ENCODE data around the gene NKX2-3. TPM values are rescaled to one million over a fixed set of nuclear protein-coding genes. Genes with fewer than 3 reads are reported as not detected.

Gene NKX2-3
- polyA plus RNA-seq, 10 donors: 0.15 to 0.97 (median 0.51) TPM

DNA sequence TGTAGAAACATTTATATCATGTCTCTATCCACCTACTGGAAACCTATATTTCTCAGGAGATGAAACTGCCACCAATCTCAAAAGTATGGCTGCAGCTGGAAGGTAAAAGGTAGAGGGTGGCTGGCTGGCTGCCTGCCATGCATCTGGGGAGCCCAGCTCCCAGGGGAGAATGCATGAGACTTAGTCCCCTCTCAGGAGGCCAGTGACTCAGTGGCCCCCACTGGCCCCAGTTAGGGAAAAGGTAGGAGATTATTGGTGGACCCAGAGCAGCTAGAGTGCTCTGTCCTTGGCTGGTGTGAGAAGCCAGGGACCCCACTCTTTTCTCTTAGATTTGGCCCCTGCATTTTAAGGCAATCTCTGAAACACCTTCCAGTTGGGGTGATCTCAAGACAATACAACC, 6.8 kb upstream of the NKX2-3 start:
- no peak for DNase-seq

DNA sequence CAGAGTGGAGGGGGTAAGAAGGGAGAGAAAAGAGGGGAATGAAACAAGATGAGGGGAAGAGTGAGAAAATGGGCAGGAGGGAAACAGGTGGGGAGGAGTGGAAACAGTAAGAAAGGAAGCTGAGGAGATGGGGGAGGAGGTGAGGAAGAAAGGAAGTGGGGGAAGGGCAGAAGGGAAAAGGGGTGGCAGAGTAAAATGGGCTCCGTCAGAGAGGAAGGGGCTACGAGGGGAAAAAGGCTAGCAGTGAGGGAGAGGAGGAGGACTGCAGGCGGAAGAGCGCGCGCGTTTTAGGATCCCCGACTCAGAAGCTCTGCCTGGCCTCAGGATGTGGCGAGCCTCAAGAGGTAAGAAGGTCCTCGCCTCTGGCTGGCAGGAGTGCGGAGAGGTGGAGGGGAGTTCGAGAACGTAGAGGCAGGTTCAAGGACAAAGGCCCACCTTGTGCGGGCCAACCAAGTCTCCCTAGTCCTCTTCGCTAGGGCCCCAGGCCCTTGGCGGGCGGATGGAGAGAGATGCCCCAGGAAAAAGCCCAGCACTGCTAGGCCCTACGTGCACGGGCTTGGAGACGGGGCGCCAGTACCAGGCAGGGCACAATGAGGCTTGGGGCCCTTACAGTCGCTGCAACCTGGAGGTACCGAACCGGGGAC, 5.8 kb upstream of the NKX2-3 start:
- no peak for DNase-seq

DNA sequence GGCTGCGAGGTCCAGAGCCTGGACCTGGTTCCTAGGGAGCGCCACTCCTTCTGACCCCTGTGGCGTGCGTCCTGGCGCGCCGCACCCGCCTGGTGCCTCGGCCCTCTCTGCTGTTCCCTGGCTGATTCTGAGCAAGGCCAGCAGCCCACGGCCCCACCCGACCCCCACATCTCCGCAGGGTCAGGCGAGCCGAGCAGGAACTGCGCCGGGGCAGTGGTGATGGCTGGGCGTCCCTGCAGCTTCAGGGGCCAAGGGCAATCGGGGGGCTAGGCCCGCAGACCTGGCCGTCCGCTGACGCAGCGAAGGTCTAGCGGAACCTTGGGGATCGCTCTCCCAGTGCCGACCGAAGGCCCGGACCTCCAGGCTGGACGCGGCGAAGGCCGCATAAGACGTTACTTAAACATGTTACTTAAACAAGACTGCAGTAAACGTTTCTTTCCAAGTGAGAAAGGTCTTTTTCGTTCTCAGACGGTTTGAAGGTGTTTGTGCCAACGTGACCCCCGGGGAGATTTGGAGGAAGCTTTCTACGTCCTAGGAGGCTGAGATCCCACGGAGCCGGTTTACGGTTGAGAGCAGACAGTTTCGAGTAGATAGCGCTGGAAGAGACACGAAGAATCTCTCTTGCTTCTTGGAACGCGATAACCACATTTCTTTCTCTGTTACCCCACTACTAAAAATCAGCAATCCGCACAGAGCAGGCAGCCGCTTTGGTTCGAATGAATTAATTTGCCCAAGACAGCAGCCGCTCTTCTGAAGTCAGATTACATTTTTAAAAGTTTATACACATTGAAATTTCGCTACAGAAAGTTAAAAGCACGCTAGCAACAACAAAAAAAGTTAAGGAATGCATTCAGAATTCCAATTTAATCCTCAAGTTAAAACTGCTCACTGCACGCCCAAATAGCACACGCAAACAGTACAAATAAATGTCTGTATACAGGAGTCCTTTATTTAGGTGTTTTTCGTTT, 4.9 kb upstream of the NKX2-3 start:
- peak in 1 of 3 donors; percentile 69 for DNase-seq

DNA sequence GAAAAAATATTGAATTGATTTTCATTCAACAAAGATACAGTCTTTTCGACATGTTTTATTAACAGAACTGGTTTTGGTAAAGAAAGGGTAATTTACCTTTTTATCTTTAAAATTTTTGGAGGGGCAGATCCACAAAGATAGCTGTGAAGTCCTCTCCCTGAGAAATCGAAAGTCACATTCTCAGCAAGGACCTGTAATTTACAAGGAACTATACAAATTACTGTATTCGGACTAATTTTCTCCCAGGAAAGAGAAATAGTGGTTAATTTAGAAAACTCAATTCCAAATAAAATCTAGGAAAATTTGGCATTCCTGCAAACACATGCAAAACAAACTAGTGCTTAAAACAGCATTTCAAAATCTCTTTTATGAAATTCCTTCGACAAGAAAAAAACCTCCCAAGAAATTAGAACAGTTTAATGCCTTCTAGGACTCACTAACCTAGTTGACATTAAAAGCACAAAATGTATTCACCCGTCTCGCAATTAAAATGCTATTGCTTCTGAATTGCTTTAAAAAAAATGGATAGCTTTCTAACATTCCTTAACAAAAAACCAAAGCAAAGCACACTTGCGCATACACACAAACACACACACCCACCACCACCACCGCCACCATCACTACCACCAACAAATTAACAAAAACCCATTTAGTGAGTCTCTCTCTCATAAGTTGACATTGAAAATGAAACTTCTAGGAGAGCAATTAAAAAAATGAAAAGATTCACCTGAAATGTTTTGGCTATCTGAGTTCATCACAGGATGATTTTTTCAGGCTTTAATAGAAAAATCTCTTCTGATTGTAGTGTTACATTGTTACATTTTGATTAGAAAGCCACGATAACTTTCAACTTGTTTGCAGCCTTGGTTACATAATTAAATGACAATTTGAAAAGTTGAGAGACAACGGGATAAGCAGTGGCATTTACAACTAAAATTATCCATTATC, 4.0 kb upstream of the NKX2-3 start:
- peak in 1 of 3 donors; percentile 64 for DNase-seq

DNA sequence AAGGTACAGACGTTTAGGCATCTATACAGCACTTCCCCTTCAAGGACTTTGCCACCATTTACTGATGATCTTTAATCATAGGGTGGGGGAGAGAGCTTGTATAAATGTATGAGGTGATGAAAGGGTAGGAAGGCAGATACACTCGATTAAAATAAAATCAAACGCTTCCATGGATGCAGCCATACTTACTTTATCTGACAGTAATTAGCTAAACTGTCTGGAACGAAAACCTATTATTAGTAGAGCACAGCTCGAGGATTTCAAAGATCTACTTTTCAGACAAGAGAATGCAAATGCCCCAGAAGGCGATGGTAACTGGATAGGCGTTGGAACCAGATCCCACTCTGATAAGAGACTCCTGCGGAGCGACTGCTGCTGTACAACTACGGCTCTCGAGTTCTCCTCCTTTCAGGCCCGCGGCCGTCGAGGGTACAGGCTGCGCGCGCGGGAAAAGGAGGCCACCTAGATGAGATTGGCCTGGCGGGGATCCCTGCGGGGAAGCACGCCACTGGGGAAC, 3.1 kb upstream of the NKX2-3 start:
- peak in 1 of 3 donors; percentile 52 for DNase-seq

DNA sequence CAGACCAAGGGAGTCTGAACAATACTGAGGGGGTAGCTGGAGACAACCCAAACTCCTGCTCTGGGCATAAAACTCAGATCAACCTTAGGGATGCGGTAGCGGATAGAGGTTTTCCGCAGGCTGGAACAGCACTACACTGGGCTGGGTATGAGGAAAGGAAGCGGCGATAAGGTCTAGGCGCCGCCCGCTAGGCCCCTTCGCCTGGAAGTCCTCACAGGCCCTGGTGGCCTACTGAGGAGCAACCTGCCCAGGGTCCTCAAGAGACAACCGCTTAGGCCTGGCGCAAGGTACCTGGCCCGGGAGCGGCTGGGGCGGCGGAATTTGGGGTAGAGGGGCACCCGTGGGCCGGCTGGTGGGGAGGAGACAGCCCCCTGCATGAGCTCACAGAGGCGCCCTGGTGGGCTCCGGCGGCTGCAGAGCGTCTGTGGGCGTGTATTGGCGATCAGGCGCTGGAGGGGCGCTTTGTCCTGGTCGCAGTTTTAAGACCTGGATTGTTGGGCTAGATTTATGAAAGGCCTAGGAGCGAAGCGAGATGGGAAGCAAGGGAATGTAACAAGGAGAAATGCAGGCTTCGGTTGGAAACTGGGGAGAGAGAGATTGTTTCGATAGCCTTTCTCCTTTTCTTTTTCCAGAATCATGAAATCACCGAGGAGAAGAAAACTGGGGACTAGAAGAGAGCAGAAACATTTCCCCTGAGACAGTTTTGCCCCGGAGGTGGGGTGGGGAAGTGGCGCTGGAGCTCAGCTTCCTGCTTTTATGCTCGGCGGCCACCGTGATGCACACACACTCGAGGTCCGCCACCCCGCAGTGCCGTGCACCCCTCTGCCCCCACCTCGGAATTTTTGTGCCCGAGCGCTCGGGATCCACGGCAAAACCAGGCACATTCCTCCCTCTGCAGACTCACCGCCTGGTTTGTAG, 2.4 kb upstream of the NKX2-3 start:
- DNase-seq: no peak

DNA sequence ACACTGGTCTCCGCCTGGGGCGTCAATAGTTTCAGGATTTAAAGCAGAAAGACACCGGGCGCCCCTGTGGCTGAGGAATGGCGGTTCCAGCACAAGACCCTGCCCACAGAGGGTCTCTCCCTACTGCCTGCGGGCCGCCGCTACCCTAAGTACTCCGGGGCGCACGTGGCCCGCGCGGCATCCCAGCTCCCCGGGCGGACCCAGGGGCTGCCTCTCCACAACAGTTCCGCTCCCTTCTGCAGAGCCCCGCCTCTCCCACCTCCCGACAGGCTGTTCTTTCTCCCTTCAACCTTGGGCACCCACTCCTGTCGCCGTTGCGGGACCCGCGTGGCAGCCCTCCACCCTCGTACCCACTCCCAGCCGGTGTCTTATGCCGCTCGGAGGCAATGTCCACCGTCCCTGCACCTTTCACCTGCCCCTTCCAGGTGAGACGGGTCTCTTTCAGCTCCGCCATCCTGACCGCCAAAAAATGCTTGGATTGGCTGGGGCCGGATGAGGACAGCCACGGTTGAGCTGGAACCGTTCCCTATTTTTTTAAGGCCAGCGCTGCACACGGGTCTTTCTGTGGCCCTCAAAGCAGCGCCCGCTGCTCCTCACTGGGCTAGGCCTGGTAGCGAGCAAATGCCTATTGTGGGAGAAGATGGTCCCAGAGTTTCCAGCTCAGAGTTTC, 1.6 kb upstream of the NKX2-3 start:
- no peak for DNase-seq

DNA sequence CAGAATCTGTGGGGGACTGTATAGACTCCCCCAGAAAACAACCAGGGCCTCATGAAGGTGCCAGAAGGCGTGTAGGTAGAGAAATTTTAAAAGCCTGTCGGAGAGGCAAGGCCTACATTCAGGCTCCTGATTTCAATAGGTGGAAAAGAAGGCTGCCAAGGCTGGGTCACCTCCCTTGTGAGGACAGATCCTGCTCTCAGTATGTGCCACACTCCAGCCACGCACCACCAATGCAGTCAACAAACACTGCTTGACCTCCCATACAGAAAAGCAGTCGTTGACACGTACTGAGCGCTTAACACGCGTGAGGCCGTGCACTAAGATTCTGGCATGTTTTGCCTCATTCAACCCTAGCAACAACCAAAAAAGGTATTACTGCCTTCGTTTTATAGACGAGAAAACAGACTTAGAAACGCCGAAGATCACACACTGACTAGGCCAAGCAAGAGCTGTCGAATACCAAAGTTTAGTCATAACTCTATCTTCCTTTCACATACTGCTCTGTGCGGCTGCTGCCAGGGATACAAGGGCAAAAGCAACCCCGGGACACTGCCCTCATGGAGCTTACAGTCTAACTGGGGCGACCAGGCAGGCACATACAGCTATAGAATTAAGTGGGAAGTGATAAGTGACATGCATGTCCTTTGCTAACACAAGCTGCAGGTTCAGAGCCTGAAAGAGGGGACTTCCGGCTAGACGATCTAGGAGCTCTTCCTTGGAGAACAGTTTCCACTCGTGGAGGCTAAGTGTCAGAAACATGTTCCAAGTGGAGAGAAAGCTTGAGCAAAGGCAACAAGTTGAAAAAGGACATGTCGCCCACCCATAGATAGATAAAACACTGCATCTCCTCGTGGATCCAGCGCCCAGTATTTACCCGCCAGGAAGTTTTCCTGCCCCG, 797 bp upstream of the NKX2-3 start:
- DNase-seq: no peak

DNA sequence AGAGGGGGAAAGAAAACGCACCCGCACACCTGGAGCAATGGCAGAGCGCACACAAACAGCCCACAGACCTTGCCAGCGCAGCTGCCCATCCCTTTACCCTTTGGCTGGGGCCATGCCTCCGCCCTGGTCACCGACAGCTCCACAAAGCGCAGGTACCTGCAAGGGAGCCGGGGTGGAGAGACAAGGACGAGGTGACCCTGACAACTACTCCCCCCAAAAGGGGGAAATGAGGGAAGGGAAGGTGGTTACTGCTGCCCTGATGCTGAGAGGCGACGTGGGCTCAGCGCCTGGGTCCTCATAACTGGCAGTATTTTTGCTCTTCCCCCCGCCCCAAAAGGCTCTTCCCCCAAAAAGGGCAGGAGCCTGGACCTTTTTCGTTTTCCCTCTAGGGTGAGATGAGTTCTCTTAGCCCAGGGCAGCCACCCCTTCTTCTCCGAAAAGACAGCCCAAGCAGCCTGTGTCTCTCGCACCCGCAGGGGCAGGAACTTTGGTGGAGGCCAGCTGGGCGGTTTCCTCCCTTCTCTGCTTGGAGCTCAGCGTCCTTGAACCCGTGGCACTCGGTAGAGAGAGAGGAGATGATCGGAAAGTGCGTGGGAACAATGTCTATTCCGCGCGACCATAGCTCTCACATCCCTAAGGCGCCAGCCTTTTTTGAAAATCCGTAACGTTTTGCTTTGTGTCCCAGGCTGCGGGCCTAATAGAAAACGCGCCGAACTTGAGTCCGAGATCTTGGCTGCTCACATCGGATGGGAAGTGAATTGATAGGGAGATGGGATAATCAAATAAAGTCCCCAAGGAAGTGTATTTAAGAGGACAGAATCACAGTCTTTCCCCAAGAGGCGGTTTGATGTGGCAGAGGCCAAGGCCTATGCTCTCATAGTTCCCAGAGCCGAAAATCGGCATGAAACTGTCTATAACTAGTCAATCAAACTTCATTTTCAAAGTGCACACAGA, 1.0 kb downstream of the NKX2-3 start:
- no peak for DNase-seq

DNA sequence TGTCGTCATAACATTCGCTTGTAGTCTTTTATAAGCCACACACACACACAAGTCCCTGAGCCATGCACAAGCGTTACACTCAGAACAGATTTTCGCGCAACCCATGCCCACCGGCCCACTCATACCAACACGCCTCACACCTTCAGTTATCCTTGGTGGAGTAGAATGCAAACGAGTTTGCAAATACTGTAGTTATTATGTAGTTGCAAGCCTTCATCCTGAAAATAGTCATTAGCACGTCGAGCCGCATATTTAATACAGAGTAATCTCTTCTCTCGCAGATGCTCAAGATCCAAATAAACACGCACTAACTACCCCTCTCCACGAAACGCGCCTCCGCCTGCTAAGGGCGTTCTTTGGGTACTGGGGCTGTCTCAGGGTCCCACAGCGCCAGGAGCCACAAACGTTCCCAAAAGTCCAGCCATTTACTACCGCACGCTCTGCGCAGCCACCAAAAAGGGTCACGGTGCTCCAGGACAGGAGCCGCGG, 1.8 kb downstream of the NKX2-3 start:
- DNase-seq: no peak

DNA sequence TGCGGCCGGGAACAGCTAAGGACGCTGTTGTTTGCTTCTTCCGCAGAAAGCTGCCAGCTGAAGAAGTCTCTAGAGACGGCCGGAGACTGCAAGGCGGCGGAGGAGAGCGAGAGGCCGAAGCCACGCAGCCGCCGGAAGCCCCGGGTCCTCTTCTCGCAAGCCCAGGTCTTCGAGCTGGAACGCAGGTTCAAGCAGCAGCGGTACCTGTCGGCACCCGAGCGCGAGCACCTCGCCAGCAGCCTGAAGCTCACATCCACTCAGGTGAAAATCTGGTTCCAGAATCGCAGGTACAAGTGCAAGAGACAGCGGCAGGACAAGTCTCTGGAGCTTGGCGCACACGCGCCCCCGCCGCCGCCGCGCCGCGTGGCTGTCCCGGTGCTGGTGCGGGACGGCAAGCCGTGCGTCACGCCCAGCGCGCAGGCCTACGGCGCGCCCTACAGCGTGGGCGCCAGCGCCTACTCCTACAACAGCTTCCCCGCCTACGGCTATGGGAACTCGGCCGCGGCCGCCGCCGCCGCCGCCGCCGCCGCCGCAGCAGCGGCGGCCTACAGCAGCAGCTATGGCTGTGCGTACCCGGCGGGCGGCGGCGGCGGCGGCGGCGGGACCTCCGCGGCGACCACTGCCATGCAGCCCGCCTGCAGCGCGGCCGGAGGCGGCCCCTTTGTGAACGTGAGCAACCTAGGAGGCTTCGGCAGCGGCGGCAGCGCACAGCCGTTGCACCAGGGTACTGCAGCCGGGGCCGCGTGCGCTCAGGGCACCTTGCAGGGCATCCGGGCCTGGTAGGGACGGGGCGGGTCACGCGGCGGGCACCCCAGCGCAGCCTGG, 2.4 kb downstream of the NKX2-3 start:
- DNase-seq: peak in 1 of 3 donors; percentile 49

DNA sequence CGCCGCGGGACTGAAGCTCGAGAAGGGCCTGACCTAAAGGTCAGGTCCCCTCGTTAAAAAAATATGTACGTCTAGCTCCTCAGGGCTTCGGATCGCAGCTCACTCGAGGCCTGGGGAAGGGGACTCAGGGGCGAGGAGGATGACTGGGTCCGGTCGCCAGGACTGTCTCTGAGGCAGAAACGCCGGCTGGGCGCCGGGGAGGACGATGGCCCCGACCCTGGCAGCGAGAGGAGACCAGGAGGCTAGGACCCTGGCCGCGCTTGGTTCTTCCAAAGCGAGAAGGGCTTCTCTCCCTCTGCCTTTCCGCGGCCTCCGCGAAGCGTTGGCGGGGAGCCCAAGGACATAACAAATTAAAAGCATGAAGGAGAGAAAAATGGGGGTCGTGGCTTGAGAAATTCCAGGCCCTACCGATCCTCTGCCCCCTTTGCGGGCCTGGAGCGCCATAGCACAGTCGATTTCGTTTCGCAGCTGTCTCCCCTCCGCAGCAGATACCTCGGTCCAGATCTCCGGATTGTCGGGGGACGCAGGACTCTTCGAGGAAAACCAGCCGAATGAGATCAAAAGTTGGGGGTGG, 3.1 kb downstream of the NKX2-3 start:
- peak in 1 of 3 donors; percentile 48 for DNase-seq

DNA sequence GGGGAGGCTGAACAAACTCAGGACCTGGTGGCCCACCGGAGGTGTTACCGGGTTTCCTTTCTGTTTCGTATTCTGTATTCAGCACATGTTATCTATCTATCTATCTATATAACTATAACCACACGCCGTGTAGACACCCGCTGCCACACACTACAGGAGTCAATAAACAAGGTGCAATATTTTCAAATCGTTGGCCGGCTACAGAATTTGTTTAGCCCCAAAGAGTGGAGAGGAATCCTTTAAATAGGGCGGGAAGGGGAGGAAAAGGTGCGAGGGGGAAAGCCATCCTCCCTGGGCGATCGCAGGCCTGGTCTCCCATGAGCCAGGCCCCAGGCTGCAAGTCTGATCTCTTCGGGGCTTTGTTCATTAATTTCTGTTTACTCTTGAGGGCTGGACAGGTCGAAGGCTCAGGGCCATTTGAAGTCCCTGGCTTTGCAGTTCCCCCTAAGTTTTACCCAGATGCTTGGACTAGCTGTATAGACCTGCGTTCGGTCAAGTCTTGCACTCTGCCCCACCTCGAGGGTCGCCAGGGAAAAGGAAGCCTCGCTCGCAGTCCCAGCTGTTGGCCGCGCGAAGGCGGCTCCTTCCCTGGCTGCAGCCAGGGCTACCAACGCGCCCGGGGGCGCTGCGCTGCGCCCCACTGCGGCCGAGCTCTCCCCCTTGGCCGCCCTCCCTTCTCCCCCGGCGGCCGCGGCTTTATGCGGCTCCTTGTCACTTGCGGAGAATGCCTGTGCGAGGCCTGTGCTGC, 3.8 kb downstream of the NKX2-3 start:
- peak in 1 of 3 donors; percentile 42 for DNase-seq

DNA sequence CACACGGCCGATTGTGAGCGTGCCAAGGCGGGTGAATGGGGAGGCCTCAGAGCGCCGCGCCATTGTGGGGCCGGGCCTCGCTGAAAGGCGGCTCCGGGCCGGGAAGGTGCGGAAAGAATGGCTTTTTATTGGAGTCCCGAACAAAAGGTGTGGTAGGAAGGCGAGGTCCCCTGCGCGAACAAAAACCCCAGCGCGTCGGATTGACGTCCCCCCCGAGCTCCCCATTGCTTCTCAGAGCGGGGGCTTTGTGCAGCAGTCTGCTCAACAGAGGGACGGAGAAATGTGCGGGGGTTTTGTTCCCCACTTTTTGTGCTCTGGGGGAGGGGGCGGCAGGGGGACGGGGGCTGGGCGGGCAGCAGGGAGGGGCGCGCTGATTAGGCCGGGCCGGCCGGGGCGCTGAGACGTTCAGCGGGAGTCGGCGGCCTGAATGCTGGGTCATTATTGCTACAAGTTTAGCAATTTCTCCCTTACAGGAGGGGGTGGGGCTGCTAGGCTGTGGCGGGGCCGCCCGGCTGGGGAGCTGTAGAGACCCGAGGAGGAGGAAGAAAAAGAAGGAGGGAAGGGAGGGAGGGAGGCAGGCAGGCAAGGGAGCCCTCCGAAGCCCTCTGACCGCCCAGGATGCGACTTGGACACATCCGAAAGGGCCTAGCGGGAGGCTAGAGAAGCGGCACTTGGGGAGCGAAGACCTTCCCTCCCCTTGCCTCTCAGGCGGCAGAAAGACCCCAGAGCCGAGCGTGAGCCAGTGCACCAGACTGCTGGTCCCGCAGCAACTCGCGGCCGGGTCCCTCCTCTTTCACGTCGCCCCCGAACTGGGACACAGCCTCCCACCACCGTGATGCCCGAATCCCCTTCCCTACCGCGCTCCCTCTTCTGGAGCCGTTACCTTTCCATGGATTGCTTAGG, 4.6 kb downstream of the NKX2-3 start:
- no peak for DNase-seq
